ENCODE data around the gene IQCM.

DNA sequence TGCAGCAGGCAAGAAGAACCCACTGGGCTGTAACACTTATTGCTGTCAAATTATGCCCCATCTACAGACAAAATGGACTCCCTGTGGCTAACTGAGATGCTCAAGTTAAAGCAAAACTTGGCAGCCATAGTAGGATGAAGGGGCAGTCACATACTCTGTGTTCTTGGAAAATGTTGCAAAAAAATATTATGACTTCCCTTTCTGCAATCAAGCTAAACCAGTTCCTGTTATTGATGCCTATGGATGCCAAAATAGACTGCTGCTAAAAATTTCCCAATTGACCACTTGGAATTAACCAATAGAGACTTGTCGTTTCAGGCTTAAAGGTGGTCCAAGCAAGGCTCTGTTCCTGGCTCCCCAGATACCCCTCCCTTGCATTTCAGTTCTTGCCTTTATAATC is 49.5 kb downstream of the IQCM start:
- TF ChIP-seq POLR2AphosphoS5 (IDR thresholded peaks at IDR 0.05; ENCODE audit: low read depth, low read length) = no peak
- no peak for TF ChIP-seq POLR2A (IDR thresholded peaks at IDR 0.05; ENCODE audit: low read depth, low read length)
- TF ChIP-seq TAF1 (IDR thresholded peaks at IDR 0.05; ENCODE audit: borderline replicate concordance, low read depth, low read length) = no peak
